ENCODE results near the gene AUP1.

Gene AUP1

GRCh38 chr2:74533464-74533863, 4.0 kb upstream of the AUP1 start:
- no peak for DNase-seq

GRCh38 chr2:74532222-74532621, 2.7 kb upstream of the AUP1 start:
- peak; percentile 67 for DNase-seq

- DNase-seq, result no peak
These were observed 2.2 kb upstream of the AUP1 start for GRCh38 chr2:74531666-74532065.

- DNase-seq, result peak; percentile 68
These were observed 1.0 kb upstream of the AUP1 start for GRCh38 chr2:74530239-74531187.

- DNase-seq, result no peak
These were observed 728 bp downstream of the AUP1 start for GRCh38 chr2:74528600-74529356.

GRCh38 chr2:74527741-74528140, 1.8 kb downstream of the AUP1 start:
- no peak for DNase-seq

- DNase-seq, result no peak
These were observed 2.8 kb downstream of the AUP1 start for GRCh38 chr2:74526649-74527230.

- DNase-seq, result peak; percentile 56
These were observed 3.5 kb downstream of the AUP1 start, which contains the start of gene DQX1 for GRCh38 chr2:74525717-74526648. TSS of gene DQX1 (minus strand) at chr2:74526231. CDS start at chr2:74525729, 502 bp downstream.

GRCh38 chr2:74524955-74525716, 4.4 kb downstream of the AUP1 start:
- no peak for DNase-seq

GRCh38 chr2:74524005-74524404, 5.5 kb downstream of the AUP1 start:
- no peak for DNase-seq

- DNase-seq, result no peak
These were observed 7.0 kb downstream of the AUP1 start for GRCh38 chr2:74522516-74522915.

GRCh38 chr2:74516650-74517049, 12.9 kb downstream of the AUP1 start:
- no peak for DNase-seq

GRCh38 chr2:74515981-74516633, 13.4 kb downstream of the AUP1 start:
- peak; percentile 81 for DNase-seq

- no peak for DNase-seq
These were observed 14.1 kb downstream of the AUP1 start for GRCh38 chr2:74515271-74515980.

- no peak for DNase-seq
These were observed 14.9 kb downstream of the AUP1 start, which contains the start of gene TLX2 for GRCh38 chr2:74514368-74515270. TSS of gene TLX2 (plus strand) at chr2:74514450. CDS start at chr2:74514807, 357 bp downstream.

- peak; percentile 30 for DNase-seq
These were observed 15.7 kb downstream of the AUP1 start for GRCh38 chr2:74513605-74514367.

- no peak for DNase-seq
These were observed 16.5 kb downstream of the AUP1 start for GRCh38 chr2:74512744-74513604.
